ENCODE measurements around the gene TKTL1.
"Not testable (repeated sequence)": the region's sequence is repeated elsewhere in the genome, so short reads cannot be mapped to it uniquely, and the experiment has no call there.

The TKTL1 gene

GRCh38 chrX:154295664-154296310, at the start of gene TKTL1:
TKTL1 (plus strand) TSS chrX:154295795; CDS start chrX:154295860, 65 bp downstream.
- no peak for DNase-seq

- not testable (repeated sequence) for DNase-seq
Measured at GRCh38 chrX:154247377-154248045, 48.1 kb upstream of the TKTL1 start.

GRCh38 chrX:154248076-154248475, 47.5 kb upstream of the TKTL1 start:
- DNase-seq: not testable (repeated sequence)

- not testable (repeated sequence) for DNase-seq
Measured at GRCh38 chrX:154257282-154257681, 38.3 kb upstream of the TKTL1 start, which contains the start of gene OPN1MW3. OPN1MW3 (plus strand) TSS chrX:154257582; CDS start chrX:154257620, 38 bp downstream.

GRCh38 chrX:154258711-154259110, 36.9 kb upstream of the TKTL1 start:
- DNase-seq: not testable (repeated sequence)

GRCh38 chrX:154263072-154263471, 32.5 kb upstream of the TKTL1 start:
- DNase-seq: not testable (repeated sequence)

- not testable (repeated sequence) for DNase-seq
Measured at GRCh38 chrX:154269245-154269644, 26.4 kb upstream of the TKTL1 start.

GRCh38 chrX:154284489-154285338, 10.9 kb upstream of the TKTL1 start:
- not testable (repeated sequence) for DNase-seq

GRCh38 chrX:154286406-154286805, 9.2 kb upstream of the TKTL1 start:
- not testable (repeated sequence) for DNase-seq

- DNase-seq: no peak
Measured at GRCh38 chrX:154294791-154295574, 612 bp upstream of the TKTL1 start, which contains the start of gene TEX28. TEX28 (minus strand) TSS chrX:154295124; CDS start chrX:154292117, 3,007 bp downstream.

- no peak for DNase-seq
Measured at GRCh38 chrX:154296731-154297130, 1.1 kb downstream of the TKTL1 start.

GRCh38 chrX:154298312-154298711, 2.7 kb downstream of the TKTL1 start:
- no peak for DNase-seq

- no peak for DNase-seq
Measured at GRCh38 chrX:154300816-154301215, 5.2 kb downstream of the TKTL1 start.

- not testable (repeated sequence) for DNase-seq
Measured at GRCh38 chrX:154302998-154303397, 7.4 kb downstream of the TKTL1 start.

GRCh38 chrX:154303476-154303875, 7.9 kb downstream of the TKTL1 start:
- DNase-seq: no peak

- DNase-seq: peak; percentile 36
Measured at GRCh38 chrX:154304846-154305245, 9.3 kb downstream of the TKTL1 start.

- no peak for DNase-seq
Measured at GRCh38 chrX:154305541-154306205, 10.1 kb downstream of the TKTL1 start.

- no peak for DNase-seq
Measured at GRCh38 chrX:154307202-154307601, 11.6 kb downstream of the TKTL1 start.

- peak; percentile 72 for DNase-seq
Measured at GRCh38 chrX:154308108-154308946, 12.7 kb downstream of the TKTL1 start.

GRCh38 chrX:154309041-154309775, 13.6 kb downstream of the TKTL1 start:
- no peak for DNase-seq
